ENCODE measurements around the gene USP36. TPM values are rescaled to one million over a fixed set of nuclear protein-coding genes. Genes with fewer than 3 reads are reported as not detected.

USP36 gene
- total RNA-seq, 2 experiments from 2014 or later = 47.2 to 144 TPM

- DNase-seq (ENCODE audit: low spot score) = no peak
- TF ChIP-seq EZH2phosphoT487 (IDR thresholded peaks at IDR 0.05; ENCODE audit: borderline replicate concordance, low read depth, low read length) (no peak), CTCF (conservative IDR thresholded peaks at IDR 0.05; ENCODE audit: low read length) (no peak)
- no peaks in the 10 kb centered on the region for H3K4me1 ChIP-seq (ENCODE audit: insufficient read depth, low read length, poor library complexity, severe bottlenecking)
- no peaks in the 10 kb centered on the region for H3K9me3 ChIP-seq (ENCODE audit: low read length)
- CTCF ChIA-PET (ENCODE audit: unreplicated experiment) = no interaction called here
- H3K4me2 ChIP-seq (ENCODE audit: low read length) = no peak overlapping the region
- H4K20me1 ChIP-seq (ENCODE audit: insufficient read depth, low read length) = no peaks in the 10 kb centered on the region; the same call in 1 of the 2 replicates
- H3K9me2 ChIP-seq (ENCODE audit: insufficient read depth, low read length) = no peaks in the 10 kb centered on the region
- H3K79me2 ChIP-seq (ENCODE audit: insufficient read depth, low read depth, low read length) = no peaks in the 10 kb centered on the region
- H3K4me3 ChIP-seq (ENCODE audit: low read depth, low read length, poor library complexity, severe bottlenecking) = no peak overlapping the region
- intact Hi-C loops (cut with micrococcal nuclease; ENCODE audit: unreplicated experiment) = no loop called here
- POLR2A ChIA-PET = interaction anchor here (1.3 kb wide), 1 partner anchor 18 kb away, joined by 3 read pairs; no protein-coding TSS in a partner anchor
- H2AFZ ChIP-seq (ENCODE audit: low read length) = no peak overlapping the region
- BruUV-seq (replicated peaks) = no TSS peak
- H3K27ac ChIP-seq (ENCODE audit: low read depth, low read length, poor library complexity, severe bottlenecking) = no peak overlapping the region
- H3K36me3 ChIP-seq (ENCODE audit: insufficient read depth, low read length) = peaks cover 96% of the 10 kb centered on the region
These were observed 37.3 kb downstream of the USP36 start for GRCh38 chr17:78803186-78803845.

- Histone ChIP-seq H3K27ac (ENCODE audit: low read depth, low read length, poor library complexity, severe bottlenecking) (no peak overlapping the region), H4K20me1 (ENCODE audit: insufficient read depth, low read length) (no peaks in the 10 kb centered on the region), H3K4me3 (ENCODE audit: low read depth, low read length, poor library complexity, severe bottlenecking) (no peak overlapping the region), H3K36me3 (ENCODE audit: insufficient read depth, low read length) (peaks cover 96% of the 10 kb centered on the region), H3K79me2 (ENCODE audit: insufficient read depth, low read depth, low read length) (no peaks in the 10 kb centered on the region), H2AFZ (ENCODE audit: low read length) (no peak overlapping the region), H3K9me3 (ENCODE audit: low read length) (no peaks in the 10 kb centered on the region), H3K4me2 (ENCODE audit: low read length) (no peak overlapping the region), H3K4me1 (ENCODE audit: insufficient read depth, low read length, poor library complexity, severe bottlenecking) (no peaks in the 10 kb centered on the region), H3K9me2 (ENCODE audit: insufficient read depth, low read length) (no peaks in the 10 kb centered on the region)
- TF ChIP-seq CTCF (conservative IDR thresholded peaks at IDR 0.05; ENCODE audit: low read length) (no peak), EZH2phosphoT487 (IDR thresholded peaks at IDR 0.05; ENCODE audit: borderline replicate concordance, low read depth, low read length) (no peak)
- POLR2A ChIA-PET = no interaction called here
- CTCF ChIA-PET (ENCODE audit: unreplicated experiment) = no interaction called here
- BruUV-seq (replicated peaks) = no TSS peak
- DNase-seq (ENCODE audit: low spot score) = no peak
- intact Hi-C loops (cut with micrococcal nuclease; ENCODE audit: unreplicated experiment) = no loop called here
These were observed 38.2 kb downstream of the USP36 start for GRCh38 chr17:78802459-78802858.

- H3K79me2 ChIP-seq (ENCODE audit: insufficient read depth, low read depth, low read length) = no peaks in the 10 kb centered on the region
- no peaks in the 10 kb centered on the region for H3K4me1 ChIP-seq (ENCODE audit: insufficient read depth, low read length, poor library complexity, severe bottlenecking)
- no peak overlapping the region for H3K4me2 ChIP-seq (ENCODE audit: low read length)
- no peak overlapping the region for H2AFZ ChIP-seq (ENCODE audit: low read length)
- BruUV-seq (replicated peaks) = no TSS peak
- intact Hi-C loops (cut with micrococcal nuclease; ENCODE audit: unreplicated experiment) = no loop called here
- no peak overlapping the region for H3K27ac ChIP-seq (ENCODE audit: low read depth, low read length, poor library complexity, severe bottlenecking)
- H3K9me3 ChIP-seq (ENCODE audit: low read length) = no peaks in the 10 kb centered on the region
- no peaks in the 10 kb centered on the region for H4K20me1 ChIP-seq (ENCODE audit: insufficient read depth, low read length)
- H3K4me3 ChIP-seq (ENCODE audit: low read depth, low read length, poor library complexity, severe bottlenecking) = no peak overlapping the region
- no peak for DNase-seq (ENCODE audit: low spot score)
- ChIA-PET CTCF (ENCODE audit: unreplicated experiment) (no interaction called here), POLR2A (interaction anchor here (0.9 kb wide), 1 partner anchor 111 kb away, joined by 3 read pairs; no protein-coding TSS in a partner anchor)
- peaks cover 96% of the 10 kb centered on the region for H3K36me3 ChIP-seq (ENCODE audit: insufficient read depth, low read length)
- TF ChIP-seq EZH2phosphoT487 (IDR thresholded peaks at IDR 0.05; ENCODE audit: borderline replicate concordance, low read depth, low read length) (no peak), CTCF (conservative IDR thresholded peaks at IDR 0.05; ENCODE audit: low read length) (no peak)
- H3K9me2 ChIP-seq (ENCODE audit: insufficient read depth, low read length) = no peaks in the 10 kb centered on the region
These were observed 38.6 kb downstream of the USP36 start for GRCh38 chr17:78802008-78802407.

Measured in OCI-LY7 (cell line).